H4 (cell line): ENCODE data around the gene WDR7. TPM values are rescaled to one million over a fixed set of nuclear protein-coding genes. Genes with fewer than 3 reads are reported as not detected.

ENCODE experiments used
- DNase-seq: peaks from one replicate; pipeline ENCODE4 v3.0.0-alpha.2; 2015; ENCODE audit warnings: low spot score
- total RNA-seq: library from RNA; depleted of rRNA; stranded (reverse); fragments of >200 nt; shearing (Covaris generic); gene quantifications from 2 replicates; pipeline ENCODE4 v1.2.3, GENCODE V29; 2014

The WDR7 gene
- total RNA-seq, 1 experiment from 2014 or later = 8.4 TPM

DNA sequence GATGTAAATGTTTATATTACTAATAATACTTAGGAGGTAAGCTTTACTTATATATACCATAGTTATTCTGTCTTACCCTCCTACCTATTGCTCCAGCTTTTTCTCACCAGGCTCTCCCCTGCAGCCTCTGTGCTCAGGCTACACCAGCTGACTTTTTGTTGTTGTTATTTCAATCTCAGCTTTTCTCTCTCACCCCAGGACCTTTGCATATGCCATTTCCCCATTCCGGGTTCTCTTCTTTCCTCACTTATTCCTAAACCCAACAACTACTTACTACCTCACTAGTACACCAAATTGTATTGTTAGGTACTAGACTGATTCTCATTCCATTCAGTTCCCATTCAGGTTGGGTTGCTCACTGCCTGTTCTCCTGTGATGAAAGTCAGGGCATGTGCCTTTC is 339.5 kb downstream of the WDR7 start:
- no peak for DNase-seq

DNA sequence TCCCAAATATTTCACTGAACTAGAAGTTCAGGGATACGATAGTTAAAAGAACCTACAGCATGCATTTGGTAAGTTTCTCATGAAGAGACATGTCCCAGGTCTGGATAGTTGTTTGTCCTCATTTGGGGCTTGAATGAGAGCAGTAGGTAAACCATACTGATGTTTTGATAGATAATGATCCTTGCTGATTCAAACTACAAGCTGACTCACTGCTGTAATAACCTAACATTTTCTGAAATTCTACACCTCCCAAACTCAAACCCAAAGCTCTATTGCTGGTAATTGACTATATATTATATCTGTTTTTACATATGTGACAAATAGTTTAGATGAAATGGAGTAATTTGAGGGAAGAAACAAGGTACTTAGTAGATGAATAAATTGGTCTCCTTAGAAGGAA is 341.6 kb downstream of the WDR7 start:
- DNase-seq = no peak

DNA sequence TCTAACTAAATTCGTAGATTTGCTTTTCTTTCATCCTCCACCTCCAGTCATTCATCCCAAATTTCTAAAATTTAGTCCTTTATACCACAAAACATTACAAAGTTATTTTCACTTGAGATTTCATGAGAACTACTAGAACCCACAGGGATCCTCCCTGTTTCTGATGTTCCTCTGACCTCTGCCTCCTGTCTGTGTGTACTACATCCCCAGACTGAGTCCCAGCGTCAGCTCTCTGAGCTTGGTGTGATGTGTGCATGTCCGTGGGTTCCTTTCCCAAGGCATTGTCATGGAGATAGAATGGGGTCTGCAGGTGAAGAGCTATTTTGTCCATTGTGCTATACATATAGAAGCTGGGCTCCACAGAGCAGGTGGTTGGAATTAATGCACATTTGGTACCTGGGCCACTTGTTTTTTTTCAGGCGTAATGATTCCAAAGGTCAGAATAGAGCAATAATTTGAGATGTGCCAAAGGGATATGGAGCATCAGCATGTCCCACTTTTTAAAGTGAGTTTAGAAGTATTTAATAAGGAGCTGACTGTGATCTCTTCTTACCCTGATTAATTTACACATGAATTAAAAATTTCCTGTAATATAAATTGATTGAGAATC is 344.5 kb downstream of the WDR7 start:
- DNase-seq = no peak

DNA sequence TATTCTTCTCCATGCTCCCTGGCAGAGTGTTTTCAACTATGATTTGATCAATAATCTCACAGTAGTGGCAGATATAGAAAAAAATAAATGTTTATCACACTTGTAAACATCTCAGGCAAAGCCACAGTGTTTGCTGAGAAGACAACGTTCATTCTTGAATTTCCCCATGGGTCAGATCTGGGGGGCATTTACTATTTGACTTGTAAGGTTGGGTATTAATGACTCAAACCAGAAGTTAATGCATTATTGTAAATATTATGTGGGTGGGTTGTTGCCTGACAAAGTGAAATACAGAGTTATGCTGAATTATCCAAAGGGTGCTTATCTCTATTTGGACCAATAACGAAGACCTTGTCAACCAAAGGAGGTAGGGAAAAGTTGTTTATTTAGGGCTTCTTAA is 346.0 kb downstream of the WDR7 start:
- DNase-seq = no peak

DNA sequence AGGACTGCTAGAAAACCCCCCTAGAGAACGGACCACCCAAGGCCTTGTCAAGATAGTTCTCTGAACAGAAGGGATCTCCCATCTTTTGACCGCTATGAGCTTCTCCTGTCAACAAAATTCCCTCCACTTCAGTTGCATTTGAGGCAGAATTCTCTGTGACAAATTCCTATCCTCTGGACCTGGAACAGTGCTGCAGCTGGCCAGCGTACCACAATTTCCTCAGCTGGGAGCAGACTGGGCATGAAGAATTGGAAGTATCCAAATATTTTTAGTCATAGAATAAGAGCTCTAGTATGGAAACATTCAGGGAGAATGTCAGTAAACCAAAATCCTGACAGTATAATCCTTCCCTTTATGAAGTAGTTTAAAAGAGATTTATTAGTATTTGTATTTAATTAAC is 348.7 kb downstream of the WDR7 start:
- no peak for DNase-seq

DNA sequence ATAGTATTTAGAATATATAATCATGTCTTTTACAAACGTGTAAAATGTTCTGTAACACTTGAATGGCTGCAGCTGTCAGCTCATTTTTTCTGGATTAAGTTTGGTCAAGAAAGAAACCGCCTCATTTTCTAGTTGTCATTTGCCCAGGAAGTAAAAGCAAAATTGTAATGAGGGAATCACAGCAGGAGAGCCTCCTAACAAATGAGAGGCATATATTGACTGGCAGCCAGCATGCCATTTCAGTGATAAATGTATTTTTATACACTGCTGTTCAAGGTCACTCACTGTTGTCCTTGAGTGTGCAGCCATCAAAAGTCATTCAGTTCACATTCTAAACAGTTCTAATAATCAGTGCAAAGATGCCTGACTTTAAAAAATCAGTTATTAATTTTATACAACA is 351.5 kb downstream of the WDR7 start:
- DNase-seq = no peak

DNA sequence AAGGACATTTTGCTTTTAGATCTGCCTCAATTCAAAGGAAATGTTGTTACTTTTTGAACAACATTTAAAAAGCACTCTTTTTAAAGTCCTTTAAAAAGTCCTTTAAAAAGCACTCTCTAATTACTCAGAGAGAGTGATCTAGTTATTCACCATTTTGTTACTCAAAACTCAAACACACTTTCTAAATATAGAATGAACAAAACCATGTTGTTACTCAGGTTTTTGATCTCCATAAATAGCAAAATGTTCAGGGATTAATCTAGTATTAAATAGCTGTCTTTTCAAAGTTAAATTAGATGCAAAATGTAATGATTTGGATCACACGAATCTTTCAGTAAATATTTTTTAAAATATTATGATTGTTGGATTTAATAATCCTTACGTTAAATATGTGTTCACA is 352.2 kb downstream of the WDR7 start:
- DNase-seq = no peak

DNA sequence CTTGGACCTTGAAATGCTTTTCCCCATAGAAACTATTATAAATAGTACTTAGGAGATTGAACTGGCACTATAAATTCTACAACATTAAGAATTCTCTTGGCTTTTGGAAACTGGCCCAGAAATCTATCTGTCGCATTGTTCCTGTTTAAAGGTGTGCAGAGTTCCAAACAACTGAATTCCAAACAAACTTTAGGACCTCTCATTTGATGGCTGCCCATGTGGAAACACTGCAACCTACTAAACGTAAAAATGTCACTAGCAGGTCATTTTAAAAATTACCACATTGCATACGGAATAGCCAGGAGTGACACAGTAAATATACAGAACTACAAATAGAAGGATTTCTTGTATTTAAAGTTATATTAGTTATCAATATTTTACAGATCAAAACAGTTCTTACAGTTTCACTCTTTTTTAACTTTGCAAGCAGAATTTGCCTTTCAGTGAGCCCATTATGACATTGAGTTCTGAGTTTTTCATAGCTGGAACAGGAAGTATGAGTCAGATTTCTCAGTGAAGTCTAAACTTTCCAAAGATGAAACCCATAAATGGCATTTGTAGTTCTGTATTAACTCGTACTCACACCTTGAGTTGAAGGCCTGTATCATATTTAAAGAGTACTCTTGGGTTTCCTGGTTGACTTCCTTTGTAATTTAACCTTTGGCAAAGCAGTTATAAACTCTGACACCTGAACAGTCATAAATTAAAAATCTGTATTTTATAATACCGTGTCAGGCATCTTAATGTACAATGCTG is 353.4 kb downstream of the WDR7 start:
- DNase-seq = peak; percentile 27

DNA sequence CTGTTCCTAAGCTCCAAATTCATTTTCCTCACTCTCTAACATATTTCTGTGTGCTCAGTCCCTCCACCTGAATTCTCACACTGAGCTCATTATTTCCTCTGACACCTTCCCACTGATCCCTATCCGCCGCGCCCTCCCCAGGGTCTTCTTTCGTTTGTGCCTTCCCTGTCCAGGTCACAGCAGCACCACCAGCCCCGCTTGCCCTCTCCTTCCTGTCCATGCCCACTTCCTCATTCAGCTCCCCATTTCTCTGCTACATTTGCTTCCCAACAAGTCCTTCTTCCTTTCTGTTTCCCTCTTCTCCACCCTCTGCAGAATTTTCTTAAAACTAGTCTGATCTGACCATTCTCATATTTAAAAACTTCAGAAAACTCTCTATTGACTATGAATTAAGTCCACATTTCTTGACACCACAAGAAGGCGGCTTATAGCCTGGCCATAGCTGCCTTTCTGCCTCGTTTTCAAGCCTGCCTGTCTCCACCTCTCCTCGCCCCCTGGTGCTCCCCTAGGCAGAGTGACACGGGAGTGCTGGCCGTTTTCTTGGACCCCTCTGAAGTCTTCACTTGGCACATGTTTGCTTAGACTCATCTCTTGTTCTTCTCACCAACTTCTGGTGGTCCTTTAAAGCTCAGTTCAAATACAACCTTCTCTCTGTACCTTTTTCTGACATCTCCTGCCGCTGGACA is 357.0 kb downstream of the WDR7 start:
- no peak for DNase-seq

DNA sequence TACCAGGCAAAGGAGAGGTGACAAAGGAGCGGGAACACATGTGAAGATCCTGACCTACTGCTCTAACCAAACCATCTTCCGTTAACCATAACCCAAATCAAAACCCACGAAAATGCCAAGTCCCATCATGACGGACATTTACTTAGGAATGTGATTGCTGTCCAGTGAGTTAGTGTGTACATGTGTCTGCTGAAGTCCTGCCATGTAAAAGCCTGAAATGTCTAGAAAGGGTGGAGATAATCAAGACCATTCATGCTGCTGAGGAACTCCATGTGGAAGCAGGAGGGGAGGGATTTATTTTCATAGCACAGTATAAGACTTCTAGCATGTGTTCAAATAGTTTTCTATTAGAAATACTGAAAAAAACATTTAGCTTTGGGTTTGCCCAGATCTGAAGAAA is 358.7 kb downstream of the WDR7 start:
- no peak for DNase-seq

DNA sequence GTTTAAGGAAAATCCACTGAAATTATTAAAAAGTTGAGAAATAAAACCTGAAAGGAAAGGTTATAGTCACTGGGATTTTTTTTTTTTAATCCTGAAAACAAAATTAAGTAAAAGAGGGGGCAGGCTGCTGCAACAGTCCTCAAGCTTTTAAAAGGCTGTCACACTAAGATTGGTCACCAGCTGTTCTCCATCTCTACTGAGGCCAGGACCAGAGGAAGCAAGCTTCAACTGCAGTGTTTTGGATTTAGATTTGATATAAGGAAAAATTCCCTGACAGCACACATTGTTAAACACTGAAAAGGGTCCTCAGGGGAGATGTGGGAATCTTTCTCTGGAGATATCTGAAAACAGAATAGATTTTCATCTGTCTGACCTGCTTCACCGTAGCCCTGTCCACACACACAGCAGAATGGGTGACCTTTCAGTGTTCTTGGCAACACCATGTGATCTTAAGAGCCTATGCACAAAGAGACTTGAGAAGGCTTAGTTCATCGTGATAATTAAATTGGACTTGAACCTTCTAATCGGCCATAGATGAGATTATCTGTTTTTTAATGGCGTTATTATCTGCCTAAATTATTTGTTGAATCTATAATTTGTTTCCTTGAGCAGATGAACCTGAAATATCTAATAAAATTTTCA is 363.7 kb downstream of the WDR7 start:
- no peak for DNase-seq

DNA sequence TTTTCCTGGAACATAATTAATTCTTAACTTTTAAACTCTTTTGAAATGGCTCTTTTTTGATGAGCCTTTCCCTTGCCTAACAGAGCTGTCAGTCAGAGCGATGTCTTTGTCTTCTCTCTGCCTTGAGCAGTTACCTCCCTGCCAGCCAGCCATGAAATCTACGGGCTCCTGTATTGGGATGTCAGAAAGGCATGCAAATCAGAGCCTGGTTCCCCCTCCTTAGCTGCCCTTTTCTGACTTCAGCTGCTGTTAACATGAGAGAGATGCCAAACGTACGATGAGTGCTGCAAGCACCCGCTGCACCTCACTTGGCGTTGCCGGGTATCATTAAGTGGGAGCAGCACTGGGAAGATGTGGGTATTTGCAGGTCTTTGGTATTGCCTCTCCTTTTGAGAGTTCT is 364.3 kb downstream of the WDR7 start:
- DNase-seq = no peak

DNA sequence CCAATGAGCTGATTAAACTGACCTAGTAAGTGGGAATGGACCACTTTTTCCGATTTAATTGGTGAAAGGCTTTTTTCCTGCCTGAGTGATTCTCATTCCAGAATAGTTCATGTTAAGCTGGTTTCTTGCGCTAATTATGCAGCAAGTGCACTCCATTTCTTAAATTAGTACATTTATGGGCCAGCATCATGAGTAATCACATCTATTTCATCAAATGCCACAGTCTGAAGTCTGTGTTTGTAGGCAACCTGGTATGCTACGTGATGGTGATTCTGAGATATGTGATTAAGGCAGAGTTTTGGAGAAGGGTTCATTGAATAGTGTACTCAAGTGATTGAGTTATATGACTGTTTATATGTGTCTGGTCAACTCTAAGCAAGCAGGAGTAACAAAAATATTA is 367.7 kb downstream of the WDR7 start:
- DNase-seq = no peak

DNA sequence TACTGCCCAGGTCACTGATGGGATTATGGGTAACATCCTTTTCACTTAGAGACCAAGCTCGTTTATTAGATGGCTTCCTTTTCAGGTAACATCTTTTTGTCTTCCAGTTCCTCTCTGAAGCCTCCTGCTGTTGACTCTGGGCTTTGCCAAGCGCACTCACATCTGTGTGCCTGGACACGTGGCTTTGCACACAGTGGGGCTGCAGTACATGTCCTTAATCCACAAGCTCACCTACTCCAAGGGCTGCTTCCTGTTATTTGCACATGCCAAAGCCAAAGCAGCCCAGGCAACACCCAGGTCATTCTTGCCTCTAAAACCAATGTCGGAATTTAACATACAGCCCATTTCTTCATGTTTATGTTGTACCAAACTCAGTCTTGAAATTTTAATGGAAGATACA is 371.6 kb downstream of the WDR7 start:
- no peak for DNase-seq

DNA sequence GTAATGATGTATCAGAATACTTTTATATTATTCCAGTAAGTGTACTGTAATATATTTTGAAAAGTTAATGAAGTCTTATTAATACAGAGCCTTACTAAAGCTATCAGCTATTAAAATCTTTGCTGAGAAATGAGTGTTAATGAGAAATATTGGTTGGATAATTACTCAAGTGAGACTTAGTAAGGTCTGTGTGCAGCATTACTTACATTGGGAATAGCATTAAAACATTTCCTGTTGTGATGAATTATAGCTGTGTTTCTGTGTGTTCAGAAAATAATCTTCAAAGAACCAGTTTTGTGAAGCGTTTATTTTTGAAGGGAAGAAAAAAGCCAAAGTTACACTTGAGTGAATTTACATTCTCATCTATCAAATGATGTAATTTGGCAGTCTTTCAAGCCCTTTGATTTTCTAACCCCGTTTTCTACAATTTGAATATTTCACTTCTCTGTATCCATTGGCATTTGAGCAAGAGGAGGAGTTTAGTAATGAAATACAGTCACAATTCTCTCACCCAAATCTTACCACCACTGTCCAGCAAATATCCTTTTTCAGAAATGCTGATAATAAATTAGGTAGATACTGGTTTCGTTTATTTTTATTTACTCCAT is 372.2 kb downstream of the WDR7 start:
- DNase-seq = no peak

DNA sequence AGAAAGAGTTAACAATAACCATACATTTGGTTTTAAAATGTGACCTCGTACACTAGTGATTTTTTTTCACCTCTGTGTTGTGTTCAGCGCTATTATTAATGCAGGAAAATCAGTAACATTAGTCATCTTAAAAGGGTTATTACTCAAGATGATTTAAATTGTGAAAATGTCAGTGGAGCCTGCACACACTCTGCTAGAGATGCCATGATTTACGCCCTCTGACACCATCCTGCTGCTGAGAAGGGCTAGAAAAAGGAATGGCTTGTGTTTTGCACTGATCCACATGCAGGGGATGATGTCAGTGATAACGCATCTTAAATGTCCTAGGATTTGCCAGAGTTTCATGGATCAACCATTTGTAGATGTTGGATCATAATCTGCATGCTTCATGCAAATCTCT is 374.4 kb downstream of the WDR7 start:
- DNase-seq = no peak

DNA sequence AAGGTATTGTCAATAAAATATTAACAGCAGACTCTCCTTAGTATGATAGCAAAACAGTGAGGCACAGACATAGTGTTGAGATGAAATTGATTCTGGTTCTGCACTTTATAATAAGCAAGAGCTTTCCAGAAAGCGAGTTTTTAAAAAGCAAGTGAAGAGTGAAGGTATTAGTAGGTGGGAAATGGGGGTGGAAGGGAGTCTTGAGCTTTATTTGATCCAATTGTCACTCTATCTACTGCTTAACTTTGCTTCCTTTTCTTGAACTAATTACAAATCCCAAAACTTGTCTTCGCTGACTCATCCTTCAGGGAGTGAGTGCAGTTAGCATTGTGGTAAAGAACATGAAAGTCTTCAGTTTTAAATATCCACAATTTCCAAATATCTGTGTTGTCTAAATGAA is 375.2 kb downstream of the WDR7 start:
- DNase-seq = no peak

DNA sequence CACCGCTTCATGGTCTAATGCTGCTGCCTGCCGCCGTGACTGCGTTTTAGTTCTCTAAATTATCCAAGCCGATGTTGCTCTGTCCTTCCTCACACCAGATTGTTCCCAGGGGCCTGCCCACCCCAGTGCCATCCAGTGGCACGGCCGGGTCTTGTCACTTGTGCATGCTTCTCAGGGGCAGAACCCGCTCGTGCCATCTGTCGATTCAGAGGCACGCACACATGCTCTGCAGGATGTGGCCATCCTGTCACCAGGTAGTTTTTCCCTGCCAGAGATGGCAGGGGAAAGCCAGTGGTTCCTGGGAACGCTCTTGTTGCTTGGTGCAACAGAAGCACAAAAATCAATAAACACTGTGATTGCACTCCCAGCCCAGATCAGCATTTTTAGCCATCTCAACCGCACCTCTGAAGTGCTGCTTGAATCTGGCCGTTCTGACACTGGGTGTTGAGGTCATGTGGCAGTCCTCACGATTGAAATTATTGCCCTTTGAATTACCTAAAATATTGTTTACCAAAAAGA is 376.1 kb downstream of the WDR7 start:
- DNase-seq = no peak

DNA sequence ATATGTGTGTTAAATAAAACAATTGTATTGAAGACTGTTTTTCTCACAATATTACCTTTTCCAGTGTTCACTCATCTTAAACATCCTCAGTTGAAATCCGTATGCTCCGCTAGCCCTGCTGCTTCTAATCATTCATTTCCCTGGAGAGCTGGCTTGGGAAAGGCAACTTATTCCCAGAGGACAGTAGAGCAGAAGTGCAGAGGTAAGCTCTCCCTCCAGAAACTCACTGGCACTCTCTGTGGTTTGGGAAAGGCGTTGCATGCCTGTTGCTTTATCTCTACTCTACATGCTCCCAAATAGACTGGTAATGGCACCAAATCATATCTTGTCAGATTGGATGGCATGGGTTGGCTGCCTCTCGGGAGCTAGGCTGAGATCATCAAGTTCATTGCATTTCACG is 378.6 kb downstream of the WDR7 start:
- no peak for DNase-seq

DNA sequence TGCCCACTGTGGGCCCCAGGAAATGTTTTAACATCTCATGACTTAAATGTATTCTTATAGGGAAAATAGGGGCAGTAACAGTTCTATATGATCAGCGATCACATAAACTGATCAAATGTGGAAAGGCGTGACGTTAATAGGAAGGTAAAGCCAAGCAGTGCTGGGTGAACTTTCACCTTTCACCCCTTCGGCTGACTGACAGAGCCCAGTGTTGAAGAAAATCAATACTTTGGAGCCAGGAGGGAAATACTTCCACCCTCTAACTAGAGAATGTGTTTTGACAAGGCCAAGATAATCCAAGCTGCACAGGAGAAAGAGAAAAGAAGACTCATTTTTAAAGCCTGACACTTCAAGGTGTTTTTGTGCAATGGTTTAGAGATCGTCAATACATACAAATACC is 379.3 kb downstream of the WDR7 start:
- DNase-seq = no peak

DNA sequence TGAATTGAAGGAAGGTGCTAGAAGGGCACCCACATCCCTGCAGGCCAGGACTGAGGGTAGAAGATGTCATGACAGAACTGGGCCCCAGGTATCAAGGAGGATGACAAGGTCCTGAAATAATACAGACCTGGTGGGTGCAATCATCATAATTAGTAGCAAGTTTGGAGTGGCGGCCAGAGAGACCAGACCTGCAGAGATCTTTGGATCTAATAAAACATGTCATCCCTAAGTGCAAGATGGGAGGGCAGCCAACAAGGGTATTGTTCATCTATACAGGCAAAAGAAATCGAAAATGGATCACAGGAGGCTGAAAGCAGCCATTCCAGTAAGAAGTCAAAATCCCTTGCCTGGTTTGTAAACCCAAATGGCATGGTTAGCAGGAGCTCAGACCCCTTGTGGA is 384.4 kb downstream of the WDR7 start:
- DNase-seq = no peak

DNA sequence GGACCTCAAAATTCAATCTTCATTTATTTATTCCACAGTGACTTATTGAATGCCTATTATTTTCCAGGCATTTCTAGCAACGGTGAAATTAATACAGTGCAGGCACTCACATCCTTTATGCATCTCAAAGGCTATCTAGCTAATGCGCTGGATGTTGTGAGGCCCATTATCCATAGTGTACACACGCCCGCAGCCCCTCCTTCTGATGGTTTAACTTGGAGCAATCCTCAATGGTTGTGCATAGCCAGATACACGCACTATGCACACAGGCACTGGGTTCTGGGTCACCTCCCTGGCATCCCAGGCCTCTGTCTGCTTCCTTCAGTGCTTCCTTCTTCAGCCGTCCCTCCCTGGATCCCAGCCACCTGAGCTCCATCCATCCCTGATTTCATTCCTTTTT is 387.2 kb downstream of the WDR7 start:
- DNase-seq = no peak
